GM19025 (cell line): ENCODE results near the gene GALNT10.
A peak's percentile ranks its signal among the peaks of the same experiment; 100 is the strongest.

ENCODE experiments used
- ATAC-seq: cut with Tn5 transposase; IDR thresholded peaks from one replicate; pipeline ENCODE4 v1.9.1; 2021; ENCODE audit warnings: mild to moderate bottlenecking, low read depth, moderate library complexity; ENCODE audit not compliant: unreplicated experiment

Gene GALNT10

DNA sequence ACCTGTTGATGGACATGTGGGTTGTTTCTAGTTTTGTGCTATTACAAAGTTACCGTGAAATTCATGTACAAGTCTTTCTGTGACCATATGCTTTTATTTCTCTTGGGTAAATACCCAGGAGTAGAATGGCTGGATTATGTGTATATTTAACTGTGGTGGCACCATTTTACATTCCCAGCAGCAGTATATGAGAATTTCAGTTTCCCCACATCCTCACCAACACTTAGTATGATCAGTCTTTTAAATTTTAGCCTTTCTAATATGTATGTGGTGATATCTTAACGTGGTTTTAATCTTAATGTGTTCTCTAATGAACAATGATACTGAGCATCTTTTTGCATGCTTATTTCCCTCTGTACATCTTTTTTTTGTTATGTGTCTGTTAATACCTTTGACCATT, 36.6 kb downstream of the GALNT10 start:
- no peak for ATAC-seq

DNA sequence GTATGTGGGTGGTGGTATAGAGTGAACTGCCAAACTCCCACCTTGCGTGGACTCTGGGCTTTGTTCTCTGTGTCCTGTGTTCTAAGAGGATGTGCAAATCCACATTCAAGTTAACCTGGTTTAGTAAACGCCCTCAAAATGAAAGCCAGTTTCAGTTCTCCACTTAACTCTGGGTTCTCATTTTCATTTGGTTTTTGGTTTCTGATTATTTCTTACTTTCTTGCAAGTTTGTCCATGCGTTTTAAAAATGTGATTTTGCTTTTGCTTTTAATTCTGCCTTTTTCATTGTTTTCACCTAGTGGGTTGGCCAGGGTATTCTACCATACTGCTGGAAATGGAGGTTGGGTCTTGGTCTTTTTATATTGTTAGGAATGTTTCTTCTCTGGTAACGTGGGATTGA, 38.2 kb downstream of the GALNT10 start:
- ATAC-seq, result peak; percentile 93

DNA sequence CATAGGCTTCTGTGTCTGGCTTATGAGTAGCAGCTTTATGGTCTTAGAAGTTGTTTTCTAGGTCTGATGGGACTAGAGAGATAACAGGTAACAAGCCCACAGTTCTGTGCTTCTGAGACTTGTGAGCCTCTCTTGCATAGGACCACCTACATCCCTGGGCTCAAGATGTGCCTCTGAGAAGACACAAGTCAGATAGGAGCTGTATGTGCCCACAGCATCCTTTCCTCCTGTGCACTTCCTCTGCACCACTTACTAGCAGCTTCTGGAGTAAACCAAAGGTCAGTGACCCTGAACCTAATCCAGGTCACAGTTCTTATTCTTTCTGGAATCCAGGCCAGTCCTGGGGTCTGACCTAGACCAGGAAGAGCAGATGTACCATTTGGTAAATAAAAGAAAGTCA, 40.0 kb downstream of the GALNT10 start:
- no peak for ATAC-seq

DNA sequence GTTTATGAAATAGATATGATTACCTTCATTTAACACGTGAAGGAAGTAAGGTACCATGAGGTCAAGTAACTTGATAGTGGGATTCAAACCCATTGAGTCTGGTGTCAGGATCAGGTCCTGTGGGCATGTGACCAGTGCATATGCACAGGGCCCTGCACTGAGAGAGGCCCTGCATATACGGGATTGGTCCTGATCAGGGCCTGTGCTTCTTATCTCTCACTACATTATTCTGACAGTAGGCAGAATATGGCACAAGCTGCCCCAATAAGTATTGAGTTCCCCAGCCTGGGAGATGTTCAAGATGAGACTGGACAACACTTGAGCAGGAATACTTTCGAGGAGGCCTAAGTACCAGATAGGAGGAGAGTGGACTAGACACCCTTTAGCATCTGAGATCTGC, 44.0 kb downstream of the GALNT10 start:
- no peak for ATAC-seq

DNA sequence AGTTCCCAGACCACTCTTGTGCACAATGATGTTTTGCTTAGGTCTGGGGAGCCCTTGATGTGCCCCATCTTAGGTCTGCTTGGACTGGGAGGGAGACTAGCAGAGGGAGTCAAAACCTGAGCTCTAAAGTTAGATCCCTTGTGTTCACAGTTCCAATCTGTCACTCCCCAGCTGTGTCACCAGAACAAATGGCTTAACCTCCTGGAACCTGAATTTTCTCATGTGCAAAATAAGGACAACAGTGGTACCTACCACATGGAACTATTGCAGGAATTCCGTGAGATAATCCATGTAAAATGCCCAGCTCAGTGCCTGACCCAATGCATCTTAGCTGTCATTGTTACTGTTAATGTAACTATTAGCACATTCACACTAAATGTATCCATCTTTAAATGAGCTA, 45.5 kb downstream of the GALNT10 start:
- no peak for ATAC-seq

DNA sequence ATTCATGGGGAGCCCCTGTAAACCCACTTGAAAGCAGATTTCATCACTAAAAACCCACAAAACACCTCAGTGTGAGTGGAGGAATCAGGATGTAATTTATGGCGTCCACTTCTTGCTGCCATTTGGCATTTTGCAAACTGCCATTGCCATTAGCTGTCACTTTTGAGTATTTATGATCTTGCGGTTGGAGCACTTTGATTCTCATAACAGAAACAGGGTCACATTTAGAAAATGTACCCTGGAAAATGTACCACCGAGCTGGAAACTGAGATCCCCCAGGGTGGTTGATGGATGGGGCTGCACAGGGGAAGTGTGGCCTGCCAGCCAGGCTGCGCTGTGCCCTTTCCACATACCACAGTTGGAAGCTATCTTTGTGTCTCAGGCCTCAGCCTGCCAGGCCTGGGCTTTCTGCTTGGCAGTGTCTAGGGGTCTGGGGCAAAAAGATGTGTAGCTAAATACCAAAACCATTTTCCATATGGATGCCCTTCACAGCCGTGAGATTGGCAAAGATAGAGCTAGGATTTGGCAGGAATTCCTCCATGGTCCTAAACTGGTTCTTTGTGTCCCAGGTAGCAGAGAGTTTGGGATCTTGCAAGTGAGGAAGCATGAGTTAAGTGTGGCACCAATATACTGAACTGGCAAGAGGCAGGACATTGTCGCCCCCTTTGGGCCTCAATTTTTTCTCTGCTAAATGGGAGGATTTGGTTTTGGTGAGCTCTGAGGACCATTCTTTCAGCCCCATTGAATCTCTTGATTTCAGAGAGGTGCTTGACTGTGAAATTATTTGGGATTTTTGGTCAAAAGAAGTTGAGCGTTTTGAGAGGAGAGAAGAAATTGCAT, 46.2 kb downstream of the GALNT10 start:
- ATAC-seq, result no peak

DNA sequence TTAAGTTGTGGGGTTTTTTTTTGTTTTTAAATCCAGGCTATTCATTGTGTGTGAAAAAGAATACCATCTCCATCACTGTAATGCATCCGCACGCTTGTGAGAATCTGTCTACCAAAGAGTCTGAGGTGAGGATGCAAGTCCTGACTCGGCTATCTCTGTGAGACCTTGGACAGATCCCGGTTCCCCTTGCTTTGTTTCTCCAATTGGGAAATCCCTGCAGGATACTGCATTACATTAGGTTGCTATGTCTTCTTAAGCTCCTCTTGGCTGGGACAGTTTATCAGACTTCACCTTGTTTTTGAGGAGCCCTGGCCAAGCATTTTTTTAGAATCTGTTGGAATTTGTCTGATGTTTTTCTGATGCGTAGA, 46.8 kb downstream of the GALNT10 start:
- ATAC-seq, result no peak

DNA sequence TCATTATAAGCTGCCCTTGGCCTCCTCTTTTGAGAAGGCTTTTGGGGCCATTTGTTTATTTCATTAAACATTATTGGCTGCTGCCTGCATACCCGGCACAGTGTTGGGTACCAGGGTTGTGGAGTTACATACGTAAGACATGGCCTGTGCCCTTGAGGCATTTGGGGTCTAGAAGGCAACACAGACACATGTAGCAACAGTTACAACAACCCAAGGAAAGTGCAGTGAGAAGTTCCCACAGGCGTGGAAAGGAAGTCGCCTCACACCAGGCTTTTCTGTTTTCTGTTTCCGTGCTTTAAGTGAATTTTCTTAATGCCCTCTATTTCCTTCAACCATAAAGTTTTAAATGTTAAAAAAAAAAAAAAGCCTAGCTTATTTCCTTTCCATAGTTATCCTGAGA, 47.4 kb downstream of the GALNT10 start:
- ATAC-seq, result no peak

DNA sequence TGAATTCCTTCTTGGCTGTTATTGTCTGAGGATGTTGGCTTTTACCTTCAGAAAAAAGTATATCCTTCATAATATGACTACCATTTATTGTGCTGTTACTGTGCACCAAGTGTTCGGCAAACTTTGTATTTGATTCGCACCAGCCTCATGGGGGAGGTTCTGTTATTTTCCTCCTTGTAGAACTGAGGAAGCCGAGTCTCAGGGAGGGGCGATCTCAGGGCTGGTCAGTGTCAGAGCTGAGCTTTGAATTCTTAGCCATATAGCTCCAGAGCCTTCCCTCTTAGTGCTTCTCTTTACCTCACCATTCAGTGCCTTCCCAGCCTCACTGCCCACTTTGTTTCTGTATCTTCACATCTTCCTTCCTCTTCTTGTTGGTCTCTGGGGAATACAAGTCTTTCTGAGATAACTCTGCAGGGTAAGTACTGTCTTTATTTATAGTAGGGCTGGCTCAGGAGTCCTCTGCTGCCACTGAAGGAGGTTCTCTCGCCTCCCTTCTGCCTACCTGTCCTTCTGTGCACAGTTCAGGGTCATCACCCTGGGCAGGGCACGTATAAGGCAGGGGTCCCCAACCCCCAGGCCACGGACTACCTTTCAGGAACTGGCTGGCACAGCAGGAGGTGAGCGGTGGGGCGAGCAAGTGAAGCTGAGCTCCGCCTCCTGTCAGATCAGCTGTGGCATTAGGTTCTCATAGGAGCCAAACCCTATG, 48.4 kb downstream of the GALNT10 start:
- ATAC-seq, result peak; percentile 69

DNA sequence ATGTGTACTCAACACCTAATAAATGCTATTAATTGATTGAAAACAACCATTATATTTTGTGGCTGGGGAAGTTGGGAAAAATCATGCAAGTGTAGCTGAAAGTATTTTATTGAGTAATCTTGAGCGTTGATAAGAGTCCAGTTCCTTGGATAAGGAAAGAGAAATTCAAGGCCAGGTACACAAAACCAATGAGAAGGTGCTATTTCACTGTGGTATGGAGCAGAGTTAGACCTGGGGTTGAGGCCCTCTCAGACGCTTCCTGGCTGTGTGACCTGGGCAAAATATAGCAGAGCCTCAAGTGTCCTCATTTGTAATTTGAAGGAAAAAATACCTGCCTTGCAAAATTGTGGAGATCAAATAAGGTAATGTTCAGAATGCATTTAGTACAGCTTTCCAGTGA, 50.1 kb downstream of the GALNT10 start:
- ATAC-seq, result no peak

DNA sequence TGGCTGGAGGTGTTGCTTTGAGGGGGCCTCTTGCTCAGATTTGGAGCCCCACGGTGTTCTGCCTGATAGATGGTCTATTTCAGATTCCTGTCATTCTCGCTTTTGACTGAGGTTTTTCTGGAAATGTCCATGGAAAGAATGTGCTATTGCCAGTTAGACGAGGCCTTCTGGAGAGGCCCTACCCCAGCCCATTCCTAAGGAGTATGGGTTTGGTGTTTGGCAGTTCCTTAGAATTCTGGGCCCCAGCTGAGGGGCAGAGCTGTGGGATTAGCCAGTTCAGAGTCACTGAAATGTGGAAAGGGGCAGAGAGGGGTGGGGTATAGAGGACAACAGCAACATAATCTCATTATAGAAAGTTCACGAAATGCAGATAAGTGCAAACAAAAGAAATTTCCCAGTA, 50.5 kb downstream of the GALNT10 start:
- no peak for ATAC-seq

DNA sequence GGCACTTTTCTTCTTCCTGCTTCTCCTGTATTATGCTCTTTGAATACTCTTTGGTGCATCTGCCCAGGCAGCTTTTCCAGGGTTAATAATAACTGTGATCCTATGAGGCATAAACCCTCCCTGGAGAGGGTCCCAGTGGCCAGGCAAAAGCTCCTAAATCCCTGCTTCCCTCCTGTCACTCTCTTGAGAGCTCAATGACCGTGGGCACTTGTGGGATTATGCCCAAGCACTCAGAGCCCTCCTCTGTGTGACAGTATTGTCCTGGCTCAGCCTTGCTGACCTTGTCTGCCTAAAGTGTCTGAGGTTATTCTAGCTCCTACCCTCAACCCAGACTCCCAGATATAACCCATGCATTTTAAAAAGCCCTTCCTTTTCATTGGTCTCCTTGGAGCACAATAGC, 51.9 kb downstream of the GALNT10 start:
- no peak for ATAC-seq

DNA sequence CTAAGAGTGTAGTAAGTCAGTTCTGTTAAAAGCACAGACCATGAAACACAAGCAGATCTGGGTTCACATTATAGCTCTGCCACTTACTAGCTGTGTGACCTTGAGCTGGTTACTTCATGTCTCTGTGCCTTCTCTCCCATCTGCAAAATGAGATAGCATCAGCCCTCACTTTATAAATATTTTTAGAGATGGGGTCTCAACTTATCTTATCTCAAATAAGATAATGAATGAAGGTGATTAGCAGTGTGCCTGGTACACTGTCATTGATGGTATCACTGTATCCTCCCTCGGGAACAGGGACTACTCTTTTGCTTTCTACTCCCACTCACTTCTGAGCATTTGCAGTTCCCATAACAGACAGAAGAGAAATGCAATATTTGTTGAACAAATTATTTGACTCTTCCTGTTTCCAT, 52.4 kb downstream of the GALNT10 start:
- ATAC-seq, result no peak

DNA sequence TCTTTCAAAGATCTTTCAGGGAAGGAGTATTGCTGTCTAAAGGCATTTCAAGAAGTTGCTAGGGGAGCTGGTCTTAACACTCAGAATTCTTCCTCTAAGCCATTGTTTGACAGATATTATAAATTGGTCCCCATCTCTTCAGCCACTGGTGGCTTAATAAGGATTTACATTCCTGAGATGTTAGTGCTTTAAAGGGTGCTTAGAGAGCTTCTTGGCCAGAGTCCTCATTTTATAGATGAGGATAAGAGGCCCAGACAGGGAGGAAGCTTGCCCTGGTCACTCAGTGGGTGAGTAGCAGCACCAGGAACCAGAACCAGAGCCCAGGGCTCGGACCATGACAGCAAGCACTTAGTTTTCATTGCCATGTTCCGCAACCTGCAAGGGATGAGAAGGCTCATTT, 53.2 kb downstream of the GALNT10 start:
- ATAC-seq, result no peak

DNA sequence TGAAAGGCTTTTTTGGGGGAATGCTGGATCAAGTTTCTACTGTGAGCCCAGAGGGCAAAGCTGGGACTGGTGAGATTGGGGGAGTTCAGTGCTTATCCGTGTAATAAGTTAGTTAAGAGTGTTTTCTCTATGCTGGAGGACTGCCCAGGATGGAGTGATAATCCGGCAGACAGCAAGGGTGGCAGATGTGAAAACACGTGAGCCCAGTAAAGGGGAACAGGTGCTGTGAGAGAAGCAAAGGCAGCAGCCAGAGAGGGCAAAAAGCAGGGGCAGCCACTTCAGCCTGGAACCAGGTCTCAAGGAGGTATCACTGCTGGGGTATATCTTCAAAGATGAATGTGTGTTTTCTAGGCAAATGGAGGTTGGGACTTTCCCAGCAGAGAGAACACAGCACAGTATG, 53.9 kb downstream of the GALNT10 start:
- ATAC-seq, result no peak

DNA sequence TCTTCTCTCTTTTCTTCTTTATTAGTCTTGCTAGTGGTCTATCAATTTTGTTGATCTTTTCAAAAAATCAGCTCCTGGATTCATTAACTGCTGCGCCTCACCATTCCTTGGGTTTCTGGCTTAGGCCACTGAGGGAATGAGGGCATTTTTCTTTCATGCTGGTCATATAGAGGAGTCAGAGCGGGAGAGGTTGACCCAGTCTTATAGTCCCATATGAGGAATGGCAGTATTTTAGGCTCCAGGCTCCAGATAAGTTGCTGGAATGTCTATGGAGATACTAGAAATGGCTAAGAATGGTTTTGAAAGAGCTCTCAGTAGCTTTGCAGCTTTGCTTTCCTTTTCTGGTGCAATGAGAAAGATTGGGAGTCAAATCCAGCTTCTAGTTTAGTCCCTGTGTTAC, 58.2 kb downstream of the GALNT10 start:
- ATAC-seq, result no peak

DNA sequence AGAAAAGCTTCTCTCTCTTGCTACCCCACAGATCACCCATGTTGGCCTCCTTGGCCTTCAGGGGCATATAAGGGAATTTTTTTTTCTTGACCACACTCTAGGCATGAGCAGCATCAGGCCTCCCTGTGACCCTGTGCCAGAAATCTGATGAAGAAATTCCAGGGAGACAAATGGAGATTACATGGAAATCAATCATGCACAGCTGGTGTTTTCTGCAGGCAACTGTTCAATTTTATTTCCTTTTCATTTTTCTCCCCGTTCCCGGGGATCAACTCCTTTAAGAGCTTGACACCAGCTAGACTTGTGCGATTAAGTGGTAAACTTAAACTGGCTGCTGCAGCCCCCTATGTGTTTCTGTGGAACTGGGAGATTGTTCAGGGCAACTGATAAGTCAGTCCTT, 59.3 kb downstream of the GALNT10 start:
- ATAC-seq, result no peak

DNA sequence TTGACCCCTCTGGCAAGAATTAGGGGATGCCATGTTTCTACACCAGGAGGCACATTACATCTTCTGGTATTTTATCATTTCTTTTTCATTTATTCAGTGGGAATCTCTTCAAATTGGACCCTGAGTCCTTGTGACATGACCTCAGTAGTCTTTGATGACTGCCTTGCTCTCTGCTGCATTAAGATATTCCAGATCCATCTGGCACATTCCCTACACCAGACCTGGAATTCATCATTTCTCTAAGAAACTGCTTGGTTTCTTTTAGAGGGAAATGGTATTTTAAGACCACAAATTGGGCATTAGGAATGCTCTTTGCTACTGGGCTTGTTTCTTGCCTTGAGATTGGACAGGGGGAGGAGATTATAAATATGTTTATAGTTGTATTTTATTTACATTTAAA, 61.0 kb downstream of the GALNT10 start:
- ATAC-seq, result no peak

DNA sequence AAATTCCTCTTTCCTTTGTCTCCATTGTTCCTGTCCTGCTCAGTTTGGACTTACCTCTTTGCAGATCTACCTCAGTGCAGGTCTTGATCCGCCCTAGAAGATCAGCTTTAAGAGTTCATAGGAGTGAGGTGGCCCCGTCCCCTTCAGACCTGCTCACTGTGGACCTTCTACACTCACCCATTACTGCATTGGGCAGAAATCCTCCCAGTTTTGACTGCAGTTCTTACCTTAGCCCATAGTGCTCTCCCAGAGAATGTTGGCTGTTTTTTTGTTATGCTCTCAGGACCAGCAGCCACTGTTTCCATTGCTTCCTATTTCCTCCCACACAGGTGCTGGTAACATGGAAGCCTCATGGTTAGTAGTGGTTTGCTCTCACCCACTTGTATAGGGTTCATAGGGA, 63.3 kb downstream of the GALNT10 start:
- ATAC-seq, result no peak

DNA sequence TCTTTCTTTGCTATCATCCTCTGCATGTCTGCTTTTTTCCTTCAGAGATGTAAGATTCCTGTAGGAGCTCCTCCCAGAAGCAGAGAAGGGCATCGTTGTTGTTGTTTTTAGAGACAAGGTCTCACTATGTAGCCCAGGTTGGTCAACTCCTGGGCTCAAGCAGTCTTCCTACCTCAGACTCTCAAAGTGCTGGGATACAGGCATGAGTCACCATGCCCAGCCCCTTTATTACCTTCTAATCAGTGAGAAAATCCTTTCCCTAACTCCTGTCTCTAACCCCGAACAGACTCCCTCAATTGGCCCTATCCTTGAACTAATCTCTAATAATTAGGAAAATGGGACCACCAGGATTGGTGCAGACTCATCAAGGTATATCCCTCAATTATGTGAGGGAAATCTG, 64.4 kb downstream of the GALNT10 start:
- ATAC-seq, result no peak

DNA sequence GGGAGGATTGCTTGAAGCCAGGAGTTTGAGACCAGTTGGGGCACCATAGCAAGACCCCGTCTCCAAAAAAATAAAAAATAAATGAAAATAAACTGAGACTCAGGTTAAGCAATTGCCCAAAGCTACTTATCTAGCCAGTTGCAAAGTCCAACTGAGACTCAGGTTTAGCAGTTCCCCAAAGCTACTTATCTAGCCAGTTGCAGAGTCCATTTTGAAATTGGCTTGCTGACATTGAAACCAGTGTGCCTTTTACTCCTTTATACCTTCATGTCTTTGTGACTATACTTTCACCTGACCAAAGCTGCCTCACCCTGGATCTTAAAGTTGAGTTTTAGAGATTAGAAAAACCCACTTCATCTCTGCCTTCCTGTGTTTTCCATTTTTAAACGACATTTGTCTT, 66.5 kb downstream of the GALNT10 start:
- ATAC-seq, result no peak

DNA sequence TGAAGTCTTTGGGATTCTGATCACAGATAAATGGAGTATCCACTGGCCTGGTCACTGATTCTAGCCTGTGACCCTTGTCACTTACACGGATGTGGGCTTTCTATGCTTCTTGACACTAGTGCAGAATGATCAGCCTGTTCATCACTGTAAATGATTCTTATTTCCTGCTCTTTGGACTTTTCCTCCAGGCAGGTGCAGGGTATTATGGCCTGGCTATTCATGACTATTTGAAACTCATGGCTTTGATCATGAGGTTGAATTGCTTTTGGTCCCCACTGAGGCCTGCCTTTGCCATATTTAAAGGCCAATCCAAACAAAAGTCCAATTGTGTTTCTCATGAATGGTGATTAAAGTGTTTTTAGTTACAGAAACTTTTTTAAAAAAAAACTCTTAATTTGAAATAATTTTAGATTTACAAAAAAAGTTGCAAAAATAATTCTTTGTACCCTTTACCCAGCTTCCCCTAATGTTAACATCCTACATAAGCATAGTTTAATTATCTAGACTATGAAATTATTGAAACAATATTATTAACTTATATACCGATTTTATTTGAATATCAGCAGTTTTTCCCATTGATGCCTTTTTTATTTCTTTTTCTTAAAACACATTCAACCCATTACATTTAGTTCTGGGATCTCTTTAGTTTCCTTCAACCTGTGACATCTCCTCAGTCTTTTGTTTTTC, 68.1 kb downstream of the GALNT10 start:
- ATAC-seq, result no peak
